Activated effector memory CD4-positive, alpha-beta T cell treated with anti-CD3 and anti-CD28 coated beads, Interleukin-2, amount 50 U/mL, for 16 hours (primary cell): Measurements from ENCODE around the gene SUGCT.

Experiments
- DNase-seq: peaks from one replicate; pipeline ENCODE4 v3.0.0-alpha.2; 2020

The SUGCT gene

DNA sequence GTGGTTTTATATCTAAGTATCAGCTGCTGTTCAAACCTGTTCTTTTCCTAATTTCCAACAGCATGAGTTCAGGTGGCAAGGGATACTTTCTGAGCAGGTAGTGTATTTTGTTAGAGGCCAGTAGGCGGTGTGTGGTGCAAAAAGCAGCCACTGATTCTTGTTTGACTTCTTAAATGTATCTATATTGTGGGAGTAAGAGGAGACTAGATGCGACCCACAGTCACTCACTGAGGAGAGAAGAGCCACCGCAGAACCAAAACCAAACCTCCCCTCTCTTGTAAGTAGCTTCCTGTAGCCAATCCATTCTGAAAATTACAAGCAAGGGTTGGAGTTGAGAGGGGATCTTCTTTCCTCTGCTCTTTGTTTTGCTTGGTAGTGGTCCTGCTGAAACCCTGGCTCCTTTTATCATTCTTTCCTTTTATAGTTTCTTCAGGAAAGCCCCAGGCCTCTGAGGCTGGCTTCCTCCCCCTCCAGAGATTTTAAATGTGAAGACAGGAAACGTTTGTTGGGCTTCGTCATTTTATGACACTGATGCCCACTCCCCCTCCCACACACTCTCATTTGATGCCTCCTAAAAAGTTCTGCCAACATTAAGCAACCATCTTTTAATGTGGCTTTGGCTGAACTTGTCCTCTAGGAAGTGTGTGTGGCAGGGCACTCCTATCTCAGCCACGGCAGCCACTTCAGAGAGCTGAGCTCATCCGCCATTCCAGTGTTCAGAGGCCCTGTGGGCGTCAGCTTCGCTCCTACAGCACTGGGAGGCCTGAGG lies 566.0 kb downstream of the SUGCT start:
- DNase-seq, result no peak

DNA sequence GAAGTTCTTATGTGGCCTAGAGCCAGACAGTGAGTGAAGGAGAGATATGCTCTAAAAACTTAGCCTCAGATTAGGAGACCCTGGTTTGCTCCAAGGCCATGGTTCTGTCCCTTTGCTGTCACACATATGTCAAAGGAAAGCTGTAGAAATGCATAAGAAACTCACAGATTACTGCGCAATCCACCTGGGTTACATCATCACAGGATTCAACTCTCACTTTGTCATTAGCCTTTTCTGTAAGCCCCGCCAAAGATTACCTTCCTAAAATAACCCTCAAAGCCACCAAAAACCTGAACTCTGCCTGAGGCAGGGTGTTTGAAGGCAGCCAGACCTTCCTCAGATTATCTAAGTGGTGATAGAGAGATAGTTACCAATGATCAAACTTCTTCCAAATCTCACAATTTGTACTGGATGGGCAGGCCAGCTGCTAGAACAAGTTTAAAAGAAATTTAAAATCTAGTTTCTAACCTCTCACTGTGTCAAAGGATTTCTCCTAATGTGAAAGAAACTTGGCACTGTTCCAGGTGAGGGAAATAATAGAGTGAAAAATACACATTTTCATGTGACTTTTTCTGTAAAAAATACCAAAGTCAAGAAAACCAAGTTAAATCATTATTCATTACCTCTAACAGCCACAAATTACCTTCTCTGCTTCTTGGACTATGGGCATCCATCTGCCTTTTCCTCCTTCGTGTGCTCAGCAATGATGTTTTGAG lies 567.2 kb downstream of the SUGCT start:
- no peak for DNase-seq

DNA sequence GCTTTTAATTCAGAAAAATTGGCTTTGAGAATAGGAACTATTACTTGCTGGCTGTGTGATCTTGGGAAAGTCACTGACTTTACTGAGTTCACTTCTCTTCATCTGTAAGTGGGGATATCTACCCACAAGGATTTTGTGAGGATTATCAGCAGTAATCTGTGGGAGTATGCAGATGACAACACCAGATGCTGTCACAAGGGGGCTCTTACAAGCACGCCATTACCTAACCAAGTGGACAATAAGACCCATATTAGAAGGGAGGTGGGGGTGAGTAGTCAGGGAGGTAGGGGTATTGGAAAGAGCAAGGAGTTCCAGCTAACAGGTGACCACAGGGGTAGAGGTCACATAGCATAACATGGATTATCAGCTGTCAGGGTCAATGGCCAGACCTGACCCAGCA lies 569.4 kb downstream of the SUGCT start:
- DNase-seq, result no peak

GRCh38 chr7:40706829-40707228 lies 572.0 kb downstream of the SUGCT start:
- DNase-seq, result no peak

DNA sequence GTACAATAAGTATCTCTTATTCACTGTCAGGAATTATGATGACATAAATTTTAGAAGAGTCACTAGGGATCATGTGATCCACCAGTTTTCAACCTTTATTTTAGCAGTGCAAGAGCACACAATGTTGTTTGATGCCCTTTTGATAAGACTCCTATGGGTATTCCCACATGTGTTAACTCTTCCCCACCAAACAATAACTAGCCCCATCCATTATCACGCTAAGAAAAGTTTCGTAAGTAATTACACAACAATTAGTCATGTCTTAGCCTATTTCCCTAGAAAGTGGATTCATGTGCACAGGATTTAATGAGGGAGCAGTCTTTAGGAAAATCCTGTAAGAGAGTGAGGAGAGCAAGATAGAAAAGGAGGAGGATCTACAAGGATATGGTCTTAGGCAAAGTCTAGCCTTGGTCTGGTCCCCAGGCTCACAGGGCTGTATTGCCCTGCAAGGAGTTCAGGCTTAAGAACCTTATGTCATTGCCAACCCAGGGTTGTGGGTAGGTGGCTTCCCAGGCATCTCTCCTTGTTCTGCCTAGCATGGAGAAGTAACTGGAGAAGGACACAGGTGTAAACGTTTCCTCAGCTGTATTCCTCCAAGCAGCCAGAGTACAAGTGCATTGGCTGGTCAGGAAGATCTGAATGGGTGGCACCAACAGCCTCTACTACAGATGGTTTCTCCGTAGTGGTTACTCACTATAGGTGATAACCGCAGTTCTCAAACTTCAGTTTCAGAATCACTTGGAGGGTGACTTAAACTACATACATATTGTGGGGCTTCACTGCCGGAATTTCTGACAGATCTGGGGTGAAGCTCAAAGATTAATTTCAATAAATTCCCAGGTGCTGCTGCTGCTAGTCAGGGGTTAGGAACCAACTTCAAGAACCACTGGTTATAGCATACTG lies 574.5 kb downstream of the SUGCT start:
- no peak for DNase-seq

DNA sequence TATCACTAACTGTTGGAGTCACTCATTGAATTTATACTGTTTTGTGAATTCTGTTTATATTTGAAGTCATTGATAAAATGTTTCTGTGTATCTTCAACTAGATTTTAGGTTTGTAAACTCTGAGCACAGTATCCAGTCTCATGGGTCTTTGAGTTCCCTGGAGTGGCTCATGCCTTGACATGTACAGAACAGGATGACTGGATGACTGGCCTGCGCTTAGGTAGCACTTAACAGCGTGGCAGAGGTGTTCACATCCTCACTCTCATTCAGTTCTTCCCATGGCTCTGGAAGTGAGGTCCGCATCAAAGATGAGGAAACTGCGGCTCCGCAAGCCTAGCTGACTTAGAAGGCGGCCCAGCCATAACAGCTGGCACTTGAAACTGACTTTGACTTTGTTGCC lies 576.9 kb downstream of the SUGCT start:
- no peak for DNase-seq

GRCh38 chr7:40714363-40715052 lies 579.7 kb downstream of the SUGCT start:
- DNase-seq, result no peak

DNA sequence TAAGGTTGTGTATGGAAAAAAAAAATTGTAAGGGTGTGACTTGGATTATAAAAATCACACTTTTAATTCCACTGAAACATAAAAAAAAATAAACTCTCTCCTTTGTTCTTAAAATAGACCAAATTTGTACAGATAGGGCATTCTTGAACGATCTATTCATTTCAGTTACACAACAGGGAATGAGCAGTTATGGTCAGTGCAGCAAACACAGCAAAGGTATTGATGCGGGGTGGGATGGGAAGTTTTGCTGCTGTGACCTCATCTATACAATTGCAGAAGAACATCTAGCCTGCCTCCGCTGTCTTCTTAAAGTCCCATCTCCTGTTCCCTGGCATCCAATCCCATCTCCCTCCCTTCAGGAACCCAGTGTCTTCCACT lies 580.2 kb downstream of the SUGCT start:
- DNase-seq, result no peak

DNA sequence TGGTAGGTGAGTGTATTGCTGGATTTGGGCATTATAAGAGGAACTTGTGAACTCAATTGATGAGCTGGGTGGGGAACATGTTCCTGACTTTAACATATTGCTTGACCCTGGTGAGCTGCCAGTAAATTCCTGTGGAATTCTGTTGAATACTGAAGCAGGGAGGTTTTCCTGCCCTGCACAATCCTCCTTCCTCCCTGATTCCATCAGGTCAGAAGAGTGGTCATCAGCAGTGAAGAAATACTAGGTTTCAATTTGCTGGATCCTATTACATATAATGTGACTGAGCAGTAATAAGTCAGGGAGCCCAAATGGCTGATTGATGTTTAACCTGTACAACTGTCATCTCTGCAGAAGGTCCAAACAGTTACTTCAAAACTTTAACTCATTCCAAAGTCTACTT lies 581.2 kb downstream of the SUGCT start:
- no peak for DNase-seq

- no peak for DNase-seq
Measured at GRCh38 chr7:40717242-40717641, 582.4 kb downstream of the SUGCT start.

DNA sequence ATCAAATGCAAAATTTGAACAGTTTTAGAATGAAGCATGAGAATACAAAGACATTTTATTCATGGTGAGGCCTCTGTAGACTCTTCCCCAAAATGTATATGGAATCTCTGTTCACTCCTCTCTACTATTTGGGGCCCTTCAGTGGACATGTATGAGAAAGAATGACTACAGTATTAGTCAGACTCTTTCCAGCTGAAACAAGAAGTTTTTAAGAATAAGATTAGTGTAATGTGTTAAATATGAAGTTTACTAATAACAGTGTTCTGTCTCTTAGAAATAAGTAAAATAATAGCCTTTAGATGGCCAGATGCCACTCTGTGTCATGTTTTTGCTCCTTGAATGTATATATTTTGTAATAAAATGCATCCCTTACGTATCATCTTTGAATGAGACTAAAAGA lies 585.6 kb downstream of the SUGCT start:
- DNase-seq, result no peak

DNA sequence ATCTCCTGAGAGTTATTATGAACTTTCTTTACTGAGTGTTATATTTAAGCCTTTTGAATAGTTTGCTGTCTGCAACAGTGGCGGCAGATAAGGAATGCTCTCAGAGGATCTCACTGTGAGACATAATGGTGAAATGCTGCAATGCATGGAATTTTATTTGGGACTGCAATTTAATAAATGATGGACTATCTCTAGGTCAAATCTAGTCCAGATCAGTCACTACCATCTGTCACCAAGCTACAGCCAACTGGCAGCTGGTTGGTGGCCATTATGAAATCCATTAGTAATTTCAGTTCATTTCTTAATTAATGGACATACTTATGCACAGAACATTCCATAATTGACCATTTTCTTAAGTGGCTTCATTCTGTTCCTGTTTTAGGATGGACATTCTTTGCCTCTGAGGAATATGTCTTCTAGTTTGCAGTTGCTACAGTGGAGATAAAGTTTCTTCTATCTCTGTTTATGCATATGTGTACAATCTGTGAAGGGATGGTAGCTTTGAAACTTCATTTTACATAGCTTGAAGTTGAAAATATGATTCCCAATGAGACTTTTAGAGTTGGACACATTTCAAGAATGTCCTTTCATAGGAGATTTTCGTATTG lies 586.6 kb downstream of the SUGCT start:
- no peak for DNase-seq

- no peak for DNase-seq
Measured at GRCh38 chr7:40722242-40722641, 587.4 kb downstream of the SUGCT start.

- DNase-seq, result no peak
Measured at GRCh38 chr7:40723829-40724228, 589.0 kb downstream of the SUGCT start.

DNA sequence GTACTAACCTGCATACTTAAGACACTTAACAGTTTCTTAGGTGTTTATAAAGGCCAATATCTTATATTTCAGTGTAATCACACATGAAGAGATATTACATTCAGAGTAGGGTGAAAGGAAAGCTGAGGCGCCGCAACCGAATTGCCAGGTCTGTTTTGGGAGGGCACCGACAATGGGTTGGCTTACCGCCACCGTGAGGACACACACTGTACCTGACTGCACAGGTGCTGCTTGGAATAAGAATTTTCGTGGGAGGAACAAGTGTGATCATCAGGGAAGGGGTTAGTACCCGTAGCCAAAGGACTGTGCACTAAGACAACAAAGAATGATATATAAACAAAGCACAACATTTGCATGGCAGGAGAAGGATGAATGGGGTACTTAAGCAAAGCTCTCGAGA lies 591.8 kb downstream of the SUGCT start:
- DNase-seq, result no peak

DNA sequence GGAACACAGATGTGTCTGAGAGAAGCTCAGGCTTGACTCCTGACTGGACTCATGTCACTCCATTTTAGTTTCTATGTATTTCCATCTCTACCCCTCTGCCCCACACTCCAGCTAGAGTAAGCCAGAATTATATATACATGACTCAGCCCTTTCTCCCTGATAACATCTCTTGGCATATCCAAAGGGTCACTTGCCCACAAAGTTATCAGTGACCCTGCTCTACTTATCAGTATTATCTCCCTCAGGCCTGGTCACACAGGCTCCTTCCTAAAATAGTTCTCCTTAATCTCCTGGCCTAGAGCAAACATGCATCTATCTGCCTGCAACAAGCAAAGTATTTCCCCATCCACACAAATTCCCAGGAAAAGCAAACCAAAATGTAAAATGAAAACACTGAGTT lies 598.3 kb downstream of the SUGCT start:
- no peak for DNase-seq

GRCh38 chr7:40733578-40733977 lies 598.8 kb downstream of the SUGCT start:
- no peak for DNase-seq

DNA sequence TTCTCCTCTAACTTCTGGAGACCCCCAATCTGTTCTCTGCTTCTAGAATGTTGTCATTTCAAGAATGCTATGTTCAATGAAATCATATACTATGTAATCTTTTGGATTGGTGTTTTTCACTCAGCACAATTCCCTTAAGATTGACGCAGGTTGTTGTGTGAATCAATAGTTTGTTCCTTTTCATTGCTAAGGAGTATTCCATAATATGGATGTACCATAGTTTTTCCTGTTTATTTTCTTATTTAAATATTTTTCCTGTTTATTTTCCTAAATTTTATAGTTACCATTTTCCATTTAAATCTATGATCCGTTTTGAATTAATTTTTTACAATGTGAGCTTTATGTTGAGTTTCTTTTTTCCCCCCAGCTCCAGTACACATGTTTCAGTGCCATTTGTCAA lies 604.5 kb downstream of the SUGCT start:
- no peak for DNase-seq

DNA sequence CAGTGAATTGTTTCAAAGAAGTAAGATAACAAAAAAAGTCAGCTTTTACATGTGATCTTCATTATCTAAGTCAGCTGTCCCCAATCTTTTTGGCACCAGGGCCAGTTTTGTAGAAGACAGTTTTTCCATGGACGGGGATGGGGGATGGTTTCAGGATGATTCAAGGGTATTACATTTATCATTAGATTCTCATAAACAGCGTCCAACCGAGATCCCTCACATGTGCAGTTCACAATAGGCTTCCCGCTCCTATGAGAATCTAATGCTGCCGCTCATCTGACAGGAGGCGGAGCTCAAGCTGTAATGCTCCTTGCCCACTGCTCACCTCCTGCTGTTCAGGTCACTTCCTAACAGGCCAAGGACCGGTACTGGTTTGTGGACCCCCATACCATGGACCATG lies 607.5 kb downstream of the SUGCT start:
- no peak for DNase-seq

GRCh38 chr7:40746841-40747556 lies 612.2 kb downstream of the SUGCT start:
- no peak for DNase-seq

DNA sequence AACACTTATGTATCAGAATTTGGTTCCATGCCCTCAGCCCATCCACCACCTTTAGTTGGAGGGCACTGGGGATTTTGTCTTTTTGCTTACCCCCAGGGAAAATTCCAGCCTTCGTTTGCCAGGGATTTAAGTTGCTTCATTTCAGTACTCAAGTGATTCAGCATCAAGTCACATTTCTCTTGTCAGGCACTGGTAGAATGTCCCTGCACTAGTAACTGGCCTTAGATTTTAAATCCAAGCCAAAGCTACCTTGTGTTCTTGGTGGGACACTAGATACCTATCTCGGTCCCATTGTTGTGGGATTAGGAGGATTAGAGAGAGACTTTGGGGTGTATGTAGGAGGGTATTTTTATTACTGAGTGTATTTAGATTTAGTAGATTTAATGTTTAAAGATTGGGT lies 613.1 kb downstream of the SUGCT start:
- no peak for DNase-seq

DNA sequence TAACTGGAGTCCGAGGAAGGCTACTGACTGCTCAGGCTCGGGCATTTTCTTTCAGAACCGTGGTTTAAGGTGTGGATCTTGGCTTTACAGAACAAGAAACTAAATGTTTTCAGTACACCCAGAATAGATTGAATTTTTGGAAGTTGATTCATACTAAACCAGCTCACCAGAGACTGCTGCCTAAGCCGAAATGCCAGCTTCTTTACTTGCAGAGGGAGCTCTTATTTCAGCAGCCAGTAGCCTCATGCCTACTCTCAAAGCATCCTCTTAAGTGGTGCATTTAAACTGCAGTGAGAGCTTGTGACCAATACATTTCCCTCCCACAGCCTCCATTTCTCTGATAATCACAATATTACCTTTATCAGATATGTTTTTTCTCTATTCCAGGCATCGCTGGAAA lies 615.1 kb downstream of the SUGCT start:
- DNase-seq, result no peak
